ENCODE measurements around the gene ANKDD1A.

DNA sequence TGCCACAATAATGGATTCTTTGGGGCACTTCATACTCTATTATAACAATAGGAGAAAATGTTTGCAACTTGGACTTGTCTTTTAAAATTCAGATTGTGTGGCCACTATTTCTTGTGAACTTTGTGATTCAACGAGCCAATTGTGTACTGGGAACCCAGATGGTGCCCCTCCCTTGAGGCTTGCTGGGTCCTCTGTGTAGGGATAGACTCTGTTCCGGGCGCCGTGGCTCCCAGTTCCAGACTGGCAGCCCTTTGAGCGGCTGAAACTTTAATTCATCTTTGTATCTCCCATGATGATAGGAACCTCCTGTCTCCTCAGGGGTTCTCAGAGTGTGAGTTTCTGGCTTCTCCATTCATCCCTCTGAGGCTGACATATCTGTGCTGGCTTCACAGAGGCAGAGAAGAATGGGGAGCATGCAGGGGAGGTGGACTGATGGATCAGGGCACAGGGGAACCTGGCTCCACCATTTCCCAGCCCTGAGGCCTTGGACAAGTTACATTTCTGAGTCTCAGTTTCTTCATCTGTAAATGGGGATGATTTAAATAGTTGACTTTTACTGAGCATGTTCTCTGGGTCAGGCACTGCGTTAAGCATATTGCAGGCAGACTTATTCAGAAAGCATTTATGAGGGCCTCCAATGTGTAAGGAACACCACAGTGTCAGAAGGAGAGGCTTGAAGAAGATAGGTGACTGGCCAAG, 15.2 kb upstream of the ANKDD1A start:
- TF ChIP-seq, protein P1, sequence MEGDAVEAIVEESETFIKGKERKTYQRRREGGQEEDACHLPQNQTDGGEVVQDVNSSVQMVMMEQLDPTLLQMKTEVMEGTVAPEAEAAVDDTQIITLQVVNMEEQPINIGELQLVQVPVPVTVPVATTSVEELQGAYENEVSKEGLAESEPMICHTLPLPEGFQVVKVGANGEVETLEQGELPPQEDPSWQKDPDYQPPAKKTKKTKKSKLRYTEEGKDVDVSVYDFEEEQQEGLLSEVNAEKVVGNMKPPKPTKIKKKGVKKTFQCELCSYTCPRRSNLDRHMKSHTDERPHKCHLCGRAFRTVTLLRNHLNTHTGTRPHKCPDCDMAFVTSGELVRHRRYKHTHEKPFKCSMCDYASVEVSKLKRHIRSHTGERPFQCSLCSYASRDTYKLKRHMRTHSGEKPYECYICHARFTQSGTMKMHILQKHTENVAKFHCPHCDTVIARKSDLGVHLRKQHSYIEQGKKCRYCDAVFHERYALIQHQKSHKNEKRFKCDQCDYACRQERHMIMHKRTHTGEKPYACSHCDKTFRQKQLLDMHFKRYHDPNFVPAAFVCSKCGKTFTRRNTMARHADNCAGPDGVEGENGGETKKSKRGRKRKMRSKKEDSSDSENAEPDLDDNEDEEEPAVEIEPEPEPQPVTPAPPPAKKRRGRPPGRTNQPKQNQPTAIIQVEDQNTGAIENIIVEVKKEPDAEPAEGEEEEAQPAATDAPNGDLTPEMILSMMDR (conservative IDR thresholded peaks at IDR 0.05) = no peak
- no peak for TF ChIP-seq ZFX (IDR thresholded peaks at IDR 0.05)

All from C4-2B (cell line).